Suprapubic skin (tissue), 4 donors: ENCODE results near the gene S100PBP.

ENCODE experiments used
- EP300 ChIP-seq: sonication (generic); formaldehyde crosslinking; IDR thresholded peaks from one replicate; pipeline ENCODE4 v1.6.1; 2017; ENCODE audit warnings: antibody characterized with exemption
- POLR2AphosphoS5 ChIP-seq, 3 donors: sonication (generic); formaldehyde crosslinking; IDR thresholded peaks; one replicate each; pipeline ENCODE4 v1.6.1; 2017; ENCODE audit warnings: antibody characterized with exemption in 3 of 3
- TF ChIP-seq, protein P1 (sequence below), 2 donors: fragments of 200-600 bp in 1 of 2; fragments of 450-650 bp in 1 of 2; sonication (generic) in 1 of 2; IDR thresholded peaks; one replicate each; pipeline ENCODE4 v1.5.1; 2016 to 2019; ENCODE audit warnings: antibody characterized with exemption in 2 of 2, mild to moderate bottlenecking in 1 of 2, moderate library complexity in 1 of 2

DNA sequence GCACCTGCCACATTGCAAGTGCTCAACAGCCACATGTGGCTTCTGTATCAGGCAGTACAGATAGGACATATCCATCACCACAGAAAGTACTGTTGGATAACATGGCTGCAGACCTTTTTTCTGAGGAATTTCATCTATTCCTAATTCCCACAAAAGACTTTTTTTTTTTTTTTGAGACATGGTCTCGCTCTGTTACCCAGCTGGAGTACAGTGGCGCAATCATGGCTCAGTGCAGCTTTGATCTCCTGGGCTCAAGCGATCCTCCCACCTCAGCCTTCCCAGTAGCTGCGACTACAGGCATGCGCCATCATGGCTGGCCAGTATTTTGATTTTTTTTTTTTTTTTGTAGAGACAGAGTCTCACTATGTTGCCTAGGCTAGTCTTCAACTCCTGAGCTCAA, 33.6 kb upstream of the S100PBP start:
- TF ChIP-seq, protein P1, sequence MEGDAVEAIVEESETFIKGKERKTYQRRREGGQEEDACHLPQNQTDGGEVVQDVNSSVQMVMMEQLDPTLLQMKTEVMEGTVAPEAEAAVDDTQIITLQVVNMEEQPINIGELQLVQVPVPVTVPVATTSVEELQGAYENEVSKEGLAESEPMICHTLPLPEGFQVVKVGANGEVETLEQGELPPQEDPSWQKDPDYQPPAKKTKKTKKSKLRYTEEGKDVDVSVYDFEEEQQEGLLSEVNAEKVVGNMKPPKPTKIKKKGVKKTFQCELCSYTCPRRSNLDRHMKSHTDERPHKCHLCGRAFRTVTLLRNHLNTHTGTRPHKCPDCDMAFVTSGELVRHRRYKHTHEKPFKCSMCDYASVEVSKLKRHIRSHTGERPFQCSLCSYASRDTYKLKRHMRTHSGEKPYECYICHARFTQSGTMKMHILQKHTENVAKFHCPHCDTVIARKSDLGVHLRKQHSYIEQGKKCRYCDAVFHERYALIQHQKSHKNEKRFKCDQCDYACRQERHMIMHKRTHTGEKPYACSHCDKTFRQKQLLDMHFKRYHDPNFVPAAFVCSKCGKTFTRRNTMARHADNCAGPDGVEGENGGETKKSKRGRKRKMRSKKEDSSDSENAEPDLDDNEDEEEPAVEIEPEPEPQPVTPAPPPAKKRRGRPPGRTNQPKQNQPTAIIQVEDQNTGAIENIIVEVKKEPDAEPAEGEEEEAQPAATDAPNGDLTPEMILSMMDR (IDR thresholded peaks at IDR 0.05): no peak
- TF ChIP-seq POLR2AphosphoS5 (IDR thresholded peaks at IDR 0.05) (no peak), EP300 (no peak)
